Glutamatergic neuron (in vitro differentiated cells): ENCODE results near the gene CATSPERB. TPM values are rescaled to one million over a fixed set of nuclear protein-coding genes. Genes with fewer than 3 reads are reported as not detected.

ENCODE experiments used
- DNase-seq: peaks from one replicate; pipeline ENCODE4 v3.0.0; 2022
- H3K27ac Mint-ChIP-seq: one replicate; pipeline ENCODE4 v1.8.0; 2020; ENCODE audit warnings: mild to moderate bottlenecking, mixed read lengths, inconsistent platforms; ENCODE audit not compliant: unreplicated experiment
- H3K27me3 Mint-ChIP-seq: one replicate; pipeline ENCODE4 v1.8.0; 2020; ENCODE audit warnings: mild to moderate bottlenecking, moderate library complexity, mixed read lengths, inconsistent platforms; ENCODE audit not compliant: unreplicated experiment
- H3K36me3 Mint-ChIP-seq: one replicate; pipeline ENCODE4 v1.8.0; 2020; ENCODE audit warnings: mild to moderate bottlenecking, mixed read lengths, inconsistent platforms; ENCODE audit not compliant: unreplicated experiment
- H3K4me1 Mint-ChIP-seq: one replicate; pipeline ENCODE4 v1.8.0; 2020; ENCODE audit warnings: mild to moderate bottlenecking, low read depth, mixed read lengths, inconsistent platforms; ENCODE audit not compliant: unreplicated experiment
- H3K4me3 Mint-ChIP-seq: one replicate; pipeline ENCODE4 v1.8.0; 2020; ENCODE audit warnings: mild to moderate bottlenecking, mixed read lengths, inconsistent platforms; ENCODE audit not compliant: unreplicated experiment
- H3K9me3 Mint-ChIP-seq: one replicate; pipeline ENCODE4 v1.8.0; 2020; ENCODE audit warnings: mild to moderate bottlenecking, moderate library complexity, mixed read lengths, inconsistent platforms; ENCODE audit not compliant: unreplicated experiment
- total RNA-seq: library from RNA; stranded (reverse); fragmentation: NEBNext Ultra II Directional; extraction: Animal tissue kit (Norgen Biotek cat#: 25700); gene quantifications from one replicate; pipeline ENCODE4 v1.2.1, GENCODE V29; 2021; ENCODE audit not compliant: unreplicated experiment
- TF ChIP-seq, protein P1 (sequence below): fragments of 200-600 bp; sonication (generic); IDR thresholded peaks from one replicate; pipeline ENCODE4 v1.5.0; 2021; ENCODE audit not compliant: partially characterized antibody, unreplicated experiment

Gene CATSPERB
- total RNA-seq, 1 donor from 2014 or later: not detected

DNA sequence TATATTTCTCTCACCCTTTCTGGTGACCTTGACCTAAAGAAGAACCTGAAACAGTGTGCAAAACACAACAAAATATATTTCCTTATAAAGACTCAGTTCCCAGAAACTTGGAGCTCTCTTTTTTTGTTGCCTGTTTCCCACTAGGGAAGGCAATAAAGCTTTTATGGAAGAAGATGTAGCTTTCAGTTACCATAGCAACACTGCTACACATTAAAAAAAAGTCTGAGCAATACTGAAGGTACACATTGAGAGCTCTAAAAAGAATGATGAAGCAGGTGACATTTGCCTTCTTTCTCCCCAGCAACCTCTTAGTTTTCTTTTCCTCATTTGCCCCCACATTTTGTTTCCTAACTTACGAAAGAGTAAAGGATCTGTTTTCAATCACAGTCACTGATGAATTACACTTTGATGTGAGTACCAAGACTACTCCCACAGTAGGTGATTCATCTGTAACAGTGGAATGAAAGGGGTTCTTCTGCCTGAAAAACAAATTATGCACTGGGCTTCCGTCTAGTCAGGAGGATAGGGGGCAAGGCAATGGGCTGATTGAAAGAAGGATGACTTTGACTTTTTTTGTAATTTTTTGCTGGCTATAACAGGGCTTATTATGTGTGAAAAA lies 1.1 kb upstream of the CATSPERB start:
- TF ChIP-seq, protein P1, sequence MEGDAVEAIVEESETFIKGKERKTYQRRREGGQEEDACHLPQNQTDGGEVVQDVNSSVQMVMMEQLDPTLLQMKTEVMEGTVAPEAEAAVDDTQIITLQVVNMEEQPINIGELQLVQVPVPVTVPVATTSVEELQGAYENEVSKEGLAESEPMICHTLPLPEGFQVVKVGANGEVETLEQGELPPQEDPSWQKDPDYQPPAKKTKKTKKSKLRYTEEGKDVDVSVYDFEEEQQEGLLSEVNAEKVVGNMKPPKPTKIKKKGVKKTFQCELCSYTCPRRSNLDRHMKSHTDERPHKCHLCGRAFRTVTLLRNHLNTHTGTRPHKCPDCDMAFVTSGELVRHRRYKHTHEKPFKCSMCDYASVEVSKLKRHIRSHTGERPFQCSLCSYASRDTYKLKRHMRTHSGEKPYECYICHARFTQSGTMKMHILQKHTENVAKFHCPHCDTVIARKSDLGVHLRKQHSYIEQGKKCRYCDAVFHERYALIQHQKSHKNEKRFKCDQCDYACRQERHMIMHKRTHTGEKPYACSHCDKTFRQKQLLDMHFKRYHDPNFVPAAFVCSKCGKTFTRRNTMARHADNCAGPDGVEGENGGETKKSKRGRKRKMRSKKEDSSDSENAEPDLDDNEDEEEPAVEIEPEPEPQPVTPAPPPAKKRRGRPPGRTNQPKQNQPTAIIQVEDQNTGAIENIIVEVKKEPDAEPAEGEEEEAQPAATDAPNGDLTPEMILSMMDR: no peak
- Mint-ChIP-seq H3K27me3 (peaks cover 1% of the 10 kb centered on the region), H3K4me3 (no peak overlapping the region), H3K27ac (no peak overlapping the region), H3K36me3 (no peaks in the 10 kb centered on the region), H3K9me3 (no peaks in the 10 kb centered on the region), H3K4me1 (no peaks in the 10 kb centered on the region)
- DNase-seq: no peak

DNA sequence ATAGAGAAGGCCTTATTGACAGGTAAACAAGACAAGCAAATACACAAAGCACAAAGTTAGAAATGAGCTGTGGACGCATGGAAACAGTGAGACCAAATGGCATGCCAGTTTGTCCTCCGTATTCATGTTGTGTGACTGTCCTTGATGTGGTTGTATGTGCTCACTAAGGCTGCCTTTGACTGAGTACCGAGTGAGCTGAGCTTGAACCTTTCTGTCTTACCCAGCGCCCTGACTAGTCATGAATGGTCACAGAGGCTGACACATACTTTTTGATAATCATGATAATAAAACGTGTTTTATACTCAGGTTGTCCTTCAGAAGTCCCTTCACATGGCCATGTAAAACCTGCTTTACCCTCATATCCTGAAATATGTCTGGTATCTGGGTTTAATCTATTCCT lies 553 bp upstream of the CATSPERB start:
- no peaks in the 10 kb centered on the region for H3K4me1 Mint-ChIP-seq
- DNase-seq: no peak
- H3K27ac Mint-ChIP-seq: no peak overlapping the region
- TF ChIP-seq, protein P1: no peak
- H3K27me3 Mint-ChIP-seq: peaks cover 1% of the 10 kb centered on the region
- no peak overlapping the region for H3K4me3 Mint-ChIP-seq
- no peaks in the 10 kb centered on the region for H3K9me3 Mint-ChIP-seq
- no peaks in the 10 kb centered on the region for H3K36me3 Mint-ChIP-seq

DNA sequence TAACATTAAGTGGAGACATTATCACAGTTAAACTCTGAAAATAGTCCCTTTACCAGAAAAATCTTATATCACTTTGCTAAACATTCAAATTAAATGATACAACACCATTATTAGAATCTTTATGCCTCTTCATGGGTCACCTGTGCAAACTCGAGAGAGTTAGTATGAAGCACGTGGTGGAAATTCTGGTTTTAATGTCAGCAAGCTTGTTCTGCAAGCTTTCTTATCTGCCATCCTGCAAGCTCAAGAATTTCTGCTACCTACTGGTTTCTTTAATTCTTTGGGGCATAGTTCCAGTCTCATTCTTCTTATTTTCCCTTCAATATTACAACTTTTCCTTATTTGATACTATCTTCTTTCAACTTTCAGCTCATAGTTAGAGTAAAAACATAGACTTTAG lies 868 bp downstream of the CATSPERB start:
- no peak for DNase-seq
- Mint-ChIP-seq H3K9me3 (no peaks in the 10 kb centered on the region), H3K36me3 (no peaks in the 10 kb centered on the region), H3K4me1 (no peaks in the 10 kb centered on the region), H3K27me3 (peaks cover 1% of the 10 kb centered on the region), H3K4me3 (no peak overlapping the region), H3K27ac (no peak overlapping the region)
- TF ChIP-seq, protein P1: no peak

DNA sequence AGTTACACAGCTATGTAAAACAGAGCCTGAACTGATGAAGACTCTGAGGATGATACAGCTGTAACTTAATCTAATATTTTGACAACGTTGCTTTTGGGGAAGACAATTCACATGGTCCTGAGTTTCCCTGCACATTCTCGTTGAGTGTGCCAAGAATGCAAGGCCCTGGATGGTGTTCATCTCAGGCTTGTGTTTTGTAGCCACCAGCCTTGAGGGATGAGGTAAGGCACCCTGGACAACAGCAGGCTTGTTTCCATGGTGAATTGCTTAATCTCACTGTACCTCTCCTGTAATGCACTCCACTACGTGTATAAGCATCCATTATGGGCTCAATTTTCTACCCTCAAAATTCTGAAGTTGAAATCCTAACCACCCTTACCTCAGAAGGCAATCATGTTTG lies 2.1 kb downstream of the CATSPERB start:
- no peaks in the 10 kb centered on the region for H3K36me3 Mint-ChIP-seq
- peaks cover 1% of the 10 kb centered on the region for H3K27me3 Mint-ChIP-seq
- no peak overlapping the region for H3K27ac Mint-ChIP-seq
- no peak for DNase-seq
- TF ChIP-seq, protein P1: no peak
- H3K9me3 Mint-ChIP-seq: no peaks in the 10 kb centered on the region
- H3K4me3 Mint-ChIP-seq: no peak overlapping the region
- no peaks in the 10 kb centered on the region for H3K4me1 Mint-ChIP-seq

DNA sequence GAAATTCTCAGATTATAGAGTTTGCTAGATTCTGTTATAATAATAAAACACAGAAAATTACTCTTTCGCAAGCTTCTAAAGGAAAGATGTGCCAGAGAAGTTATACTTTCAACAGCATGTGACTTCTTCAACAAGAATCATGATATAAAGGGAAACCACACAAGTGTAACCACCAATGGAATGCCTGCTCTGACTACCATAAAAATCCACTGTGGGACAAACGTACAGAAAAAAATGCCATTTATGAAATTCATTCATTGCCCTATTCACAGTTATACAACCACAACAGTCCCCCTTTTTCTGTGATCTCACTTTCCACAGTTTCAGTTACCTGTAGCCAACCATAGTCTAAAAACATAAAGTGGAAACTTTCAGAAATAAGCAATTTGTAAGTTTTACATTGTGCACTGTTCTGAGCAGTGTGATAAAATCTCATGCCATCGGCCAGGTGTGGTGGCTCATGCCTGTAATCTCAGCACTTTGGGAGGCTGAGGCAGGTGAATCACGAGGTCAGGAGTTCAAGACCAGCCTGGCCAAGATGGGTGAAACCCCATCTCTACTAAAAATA lies 3.2 kb downstream of the CATSPERB start:
- TF ChIP-seq, protein P1: no peak
- H3K27ac Mint-ChIP-seq: no peak overlapping the region
- DNase-seq: no peak
- H3K36me3 Mint-ChIP-seq: no peaks in the 10 kb centered on the region
- H3K4me3 Mint-ChIP-seq: no peak overlapping the region
- peaks cover 1% of the 10 kb centered on the region for H3K27me3 Mint-ChIP-seq
- H3K9me3 Mint-ChIP-seq: no peaks in the 10 kb centered on the region
- no peaks in the 10 kb centered on the region for H3K4me1 Mint-ChIP-seq
